H1 (cell line): ENCODE data around the gene PSMC3. TPM values are rescaled to one million over a fixed set of nuclear protein-coding genes. Genes with fewer than 3 reads are reported as not detected.
A peak's percentile ranks its signal among the peaks of the same experiment; 100 is the strongest.
"Not testable (repeated sequence)": the region's sequence is repeated elsewhere in the genome, so short reads cannot be mapped to it uniquely, and the experiment has no call there.

Experiments
- CTCF ChIA-PET: fragments of 300-600 bp; sonication (Branson Sonifier 250); formaldehyde crosslinking; loops from one replicate; lab custom pipeline; 2021; ENCODE audit not compliant: partially characterized antibody; lab: Charles Lee
- POLR2A ChIA-PET: fragments of 300-600 bp; sonication (Branson Sonifier 250); formaldehyde crosslinking; loops from one replicate; lab custom pipeline; 2021; ENCODE audit warnings: inconsistent platforms; ENCODE audit not compliant: partially characterized antibody; lab: Charles Lee
- DNase-seq, 2 experiments: peaks; one replicate each; pipeline versions ENCODE4 v3.0.0 to v3.0.0-alpha.2; 2010 to 2022; ENCODE audit warnings: low spot score in 2 of 2, low read depth in 1 of 2, mixed read lengths in 1 of 2
- FAIRE-seq: peaks from 2 replicates; lab custom pipeline; 2011; peaks lifted over from hg19 to GRCh38; lab: Jason Lieb, UNC
- H2AFZ ChIP-seq: 2 replicates; pipeline ENCODE4 v1.8.1; 2012; ENCODE audit warnings: low read length, inconsistent platforms
- H2AK5ac ChIP-seq: 2 replicates; pipeline ENCODE4 v1.6.1; 2013; ENCODE audit warnings: low read depth, low read length
- H2BK120ac ChIP-seq: replicated peaks from 2 replicates; pipeline ENCODE3; 2013; ENCODE audit warnings: low read depth, low read length, inconsistent platforms
- H2BK12ac ChIP-seq: 2 replicates; pipeline ENCODE4 v1.6.1; 2013; ENCODE audit warnings: low read depth, low read length
- H2BK15ac ChIP-seq: 2 replicates; pipeline ENCODE4 v1.6.1; 2013; ENCODE audit warnings: low read length
- H2BK20ac ChIP-seq: 2 replicates; pipeline ENCODE4 v1.6.1; 2013; ENCODE audit warnings: low read length
- H2BK5ac ChIP-seq: 2 replicates; pipeline ENCODE4 v1.6.1; 2013; ENCODE audit warnings: low read depth, low read length
- H3K14ac ChIP-seq: 2 replicates; pipeline ENCODE4 v1.6.1; 2013; ENCODE audit warnings: inconsistent platforms; ENCODE audit not compliant: insufficient read length
- H3K18ac ChIP-seq: 2 replicates; pipeline ENCODE4 v1.6.1; 2013; ENCODE audit warnings: low read length; ENCODE audit errors: extremely low read depth
- H3K23ac ChIP-seq: 2 replicates; pipeline ENCODE4 v1.6.1; 2013; ENCODE audit warnings: inconsistent platforms; ENCODE audit not compliant: insufficient read length
- H3K23me2 ChIP-seq: 2 replicates; pipeline ENCODE4 v1.6.1; 2013; ENCODE audit warnings: low read depth, low read length
- H3K27ac ChIP-seq: 2 replicates; pipeline ENCODE4 v1.6.1; 2011; ENCODE audit warnings: low read depth, low read length, inconsistent platforms
- H3K27me3 ChIP-seq, 4 experiments: replicated peaks in 1 of 4; 1 replicate in 1 of 4; 2 replicates in 3 of 4; pipeline versions ENCODE4 v1.6.1 to v1.8.1; 2011 to 2013; ENCODE audit warnings: low read length in 3 of 4, mild to moderate bottlenecking in 3 of 4, inconsistent platforms in 2 of 4, mixed read lengths in 2 of 4, moderate library complexity in 1 of 4; ENCODE audit not compliant: control insufficient read depth in 3 of 4, insufficient read depth in 3 of 4; ENCODE audit errors: extremely low read depth in 1 of 4
- H3K36me3 ChIP-seq, 4 experiments: 2 replicates each; pipeline versions ENCODE4 v1.6.1 to v1.8.1; 2011 to 2013; ENCODE audit warnings: mild to moderate bottlenecking in 4 of 4, low read length in 3 of 4, moderate library complexity in 2 of 4, control low read depth in 1 of 4, inconsistent platforms in 1 of 4; ENCODE audit not compliant: insufficient read depth in 4 of 4, control insufficient read depth in 2 of 4
- H3K4ac ChIP-seq: replicated peaks from 2 replicates; pipeline ENCODE3; 2013; ENCODE audit warnings: low read length, low read depth, mixed read lengths, inconsistent platforms; ENCODE audit not compliant: insufficient read length
- H3K4me1 ChIP-seq, 4 experiments: replicated peaks in 1 of 4; 1 replicate in 1 of 4; 2 replicates in 3 of 4; pipeline versions ENCODE4 v1.6.1 to v1.8.1; 2011 to 2013; ENCODE audit warnings: low read length in 3 of 4, inconsistent platforms in 2 of 4, mixed read lengths in 1 of 4; ENCODE audit not compliant: insufficient read depth in 4 of 4, control insufficient read depth in 3 of 4
- H3K4me2 ChIP-seq, 2 experiments: 2 replicates each; pipeline versions ENCODE4 v1.6.1 to v1.8.1; 2011 to 2013; ENCODE audit warnings: low read depth in 2 of 2, low read length in 2 of 2, control low read depth in 1 of 2, inconsistent platforms in 1 of 2, mild to moderate bottlenecking in 1 of 2; ENCODE audit not compliant: insufficient read depth in 1 of 2
- H3K4me3 ChIP-seq, 4 experiments: fragments of 200-600, 300-600 bp in 1 of 4; sonication (generic), shearing (Covaris generic), sonication (Bioruptor Twin) in 1 of 4; 2 replicates each; pipeline versions ENCODE4 v1.5.1 to v1.8.1; 2011 to 2016; ENCODE audit warnings: low read length in 4 of 4, low read depth in 3 of 4, control low read depth in 2 of 4, inconsistent platforms in 2 of 4, mild to moderate bottlenecking in 2 of 4, mixed read lengths in 1 of 4, moderate library complexity in 1 of 4; ENCODE audit not compliant: insufficient read depth in 2 of 4; ENCODE audit errors: extremely low read depth in 1 of 4
- H3K56ac ChIP-seq: replicated peaks from 2 replicates; pipeline ENCODE3; 2013; ENCODE audit warnings: low read depth, mild to moderate bottlenecking, mixed read lengths, low read length, inconsistent platforms; ENCODE audit not compliant: insufficient read length
- H3K79me1 ChIP-seq: 2 replicates; pipeline ENCODE4 v1.6.1; 2013; ENCODE audit warnings: low read depth, low read length, control low read depth
- H3K79me2 ChIP-seq, 2 experiments: 2 replicates each; pipeline versions ENCODE4 v1.6.1 to v1.8.1; 2012 to 2013; ENCODE audit warnings: low read length in 2 of 2, mild to moderate bottlenecking in 2 of 2, inconsistent platforms in 1 of 2; ENCODE audit not compliant: insufficient read depth in 2 of 2, control insufficient read depth in 1 of 2
- H3K9ac ChIP-seq, 4 experiments: replicated peaks in 1 of 4; 1 replicate in 1 of 4; 2 replicates in 3 of 4; pipeline versions ENCODE4 v1.6.1 to v1.8.1; 2011 to 2013; ENCODE audit warnings: low read depth in 3 of 4, low read length in 3 of 4, control low read depth in 2 of 4, mild to moderate bottlenecking in 2 of 4, moderate library complexity in 2 of 4, inconsistent platforms in 1 of 4; ENCODE audit errors: extremely low read depth in 1 of 4
- H3K9me3 ChIP-seq, 2 experiments: 2 replicates each; pipeline versions ENCODE4 v1.6.1 to v1.8.1; 2012 to 2013; ENCODE audit warnings: mild to moderate bottlenecking in 2 of 2, moderate library complexity in 2 of 2, control low read depth in 1 of 2, inconsistent platforms in 1 of 2, low read depth in 1 of 2, low read length in 1 of 2, mixed read lengths in 1 of 2; ENCODE audit not compliant: insufficient read depth in 2 of 2
- H4K20me1 ChIP-seq, 2 experiments: replicated peaks in 1 of 2; 2 replicates each; pipeline versions ENCODE3 to v1.8.1; 2011 to 2013; ENCODE audit warnings: inconsistent platforms in 2 of 2, low read length in 2 of 2, mild to moderate bottlenecking in 1 of 2; ENCODE audit not compliant: insufficient read depth in 2 of 2, control insufficient read depth in 1 of 2
- H4K5ac ChIP-seq: 2 replicates; pipeline ENCODE4 v1.6.1; 2013; ENCODE audit warnings: low read length, low read depth, mixed read lengths, inconsistent platforms; ENCODE audit not compliant: insufficient read length
- H4K8ac ChIP-seq: 2 replicates; pipeline ENCODE4 v1.8.0; 2013; ENCODE audit warnings: mild to moderate bottlenecking, moderate library complexity, low read length, inconsistent platforms; ENCODE audit not compliant: insufficient read depth; ENCODE audit errors: extremely low read depth
- H4K91ac ChIP-seq: replicated peaks from 2 replicates; pipeline ENCODE3; 2013; ENCODE audit warnings: low read length, mixed read lengths, inconsistent platforms; ENCODE audit not compliant: insufficient read length
- CEBPB ChIP-seq: IDR thresholded peaks from 2 replicates; pipeline ENCODE4 v1.6.1; 2012; ENCODE audit warnings: low read depth, low read length
- RAD21 ChIP-seq, 2 experiments: IDR thresholded peaks in 1 of 2; conservative IDR thresholded peaks in 1 of 2; 2 replicates each; pipeline ENCODE4 v1.6.1; 2011; ENCODE audit warnings: low read depth in 2 of 2, low read length in 2 of 2, improper control_type of control experiment in 1 of 2, inconsistent platforms in 1 of 2, mild to moderate bottlenecking in 1 of 2, moderate library complexity in 1 of 2
- YY1 ChIP-seq: IDR thresholded peaks from 2 replicates; pipeline ENCODE4 v1.6.1; 2011; ENCODE audit warnings: low read depth, mild to moderate bottlenecking, low read length
- WGBS, 2 experiments: shearing (Covaris generic) in 1 of 2; methylation state at CpG; one replicate each; pipeline versions ENCODE4 v1.1.6 to v1.1.7; 2013 to 2015; ENCODE audit warnings: low lambda C conversion rate in 2 of 2, mixed read lengths in 2 of 2, inconsistent platforms in 1 of 2, low coverage in 1 of 2, missing lambda C conversion rate in 1 of 2; ENCODE audit not compliant: insufficient replicate concordance in 2 of 2, insufficient coverage in 1 of 2, insufficient read length in 1 of 2; ENCODE audit errors: extremely low coverage in 1 of 2, missing lambda C conversion rate in 1 of 2; 5-methylcytosine and 5-hydroxymethylcytosine counted together
- polyA plus RNA-seq, 7 experiments: library from polyadenylated mRNA; depleted of rRNA in 3 of 7; stranded (reverse) in 5 of 7; unstranded in 2 of 7; fragments of >200 nt in 5 of 7; fragments of 200-250 nt in 2 of 7; gene quantifications; 1 replicate in 5 of 7; 2 replicates in 1 of 7; 4 replicates in 1 of 7; pipeline versions ENCODE4 v1.2.1 to v1.2.3, GENCODE V29; 2011 to 2013; ENCODE audit warnings: missing spikeins in 2 of 7, mixed read lengths in 2 of 7
- total RNA-seq: library from RNA; stranded (reverse); fragmentation: NEBNext Ultra II Directional; extraction: Animal tissue kit (Norgen Biotek cat#: 25700); gene quantifications from 2 replicates; pipeline ENCODE4 v1.2.1, GENCODE V29; 2021
- TF ChIP-seq, protein P1 (sequence below), 3 experiments: IDR thresholded peaks; 1 replicate in 2 of 3; 2 replicates in 1 of 3; pipeline versions ENCODE4 v1.5.1 to v1.6.1; 2011; ENCODE audit warnings: low read length in 3 of 3, mild to moderate bottlenecking in 3 of 3, inconsistent platforms in 2 of 3, low read depth in 1 of 3, moderate library complexity in 1 of 3; ENCODE audit not compliant: insufficient read depth in 1 of 3; ENCODE audit errors: control extremely low read depth in 1 of 3

Gene PSMC3
- total and polyA plus RNA-seq, 2 of the 8 experiments (the other 6 are each of a cell fraction or from before 2014, with no cell fraction given): 105 to 160 TPM

DNA sequence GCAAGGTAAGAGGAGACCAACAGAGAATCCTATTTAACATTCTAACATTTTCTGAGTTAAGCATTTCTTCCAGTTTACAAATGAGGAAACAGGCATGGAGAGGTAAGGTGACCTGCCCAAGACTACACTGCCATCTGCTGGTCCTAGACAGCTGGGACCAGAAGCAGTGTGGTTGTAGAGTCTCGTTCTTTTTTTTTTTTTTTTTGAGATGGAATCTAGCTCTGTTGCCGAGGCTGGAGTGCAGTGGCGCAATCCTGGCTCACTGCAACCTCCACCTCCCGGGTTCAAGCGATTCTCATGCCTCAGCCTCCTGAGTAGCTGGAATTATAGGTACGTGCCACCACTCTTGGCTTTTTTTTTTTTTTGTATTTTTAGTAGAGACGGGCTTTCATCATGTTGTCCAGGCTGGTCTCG lies 28.0 kb upstream of the PSMC3 start:
- H3K4me3 ChIP-seq, DNase-seq, H2BK15ac ChIP-seq, H3K9ac ChIP-seq, H3K23me2 ChIP-seq, H3K23ac ChIP-seq, H3K4me2 ChIP-seq, H3K14ac ChIP-seq, H3K9me3 ChIP-seq, H3K79me1 ChIP-seq, H2BK20ac ChIP-seq, H3K4ac ChIP-seq, H2BK5ac ChIP-seq, H4K91ac ChIP-seq, H4K8ac ChIP-seq, H3K36me3 ChIP-seq, H4K20me1 ChIP-seq, H3K56ac ChIP-seq, H3K79me2 ChIP-seq, H3K4me1 ChIP-seq, H3K18ac ChIP-seq, H2BK12ac ChIP-seq, H2AFZ ChIP-seq, H4K5ac ChIP-seq, H3K27ac ChIP-seq, H3K27me3 ChIP-seq, H2BK120ac ChIP-seq, H2AK5ac ChIP-seq: not testable (repeated sequence)
- 75% methylated on average over 6 of the region's 8 CpGs; no CpG with 5 or more reads in 1 of the 2 experiments for WGBS, 2 experiments
- TF ChIP-seq, protein P1, sequence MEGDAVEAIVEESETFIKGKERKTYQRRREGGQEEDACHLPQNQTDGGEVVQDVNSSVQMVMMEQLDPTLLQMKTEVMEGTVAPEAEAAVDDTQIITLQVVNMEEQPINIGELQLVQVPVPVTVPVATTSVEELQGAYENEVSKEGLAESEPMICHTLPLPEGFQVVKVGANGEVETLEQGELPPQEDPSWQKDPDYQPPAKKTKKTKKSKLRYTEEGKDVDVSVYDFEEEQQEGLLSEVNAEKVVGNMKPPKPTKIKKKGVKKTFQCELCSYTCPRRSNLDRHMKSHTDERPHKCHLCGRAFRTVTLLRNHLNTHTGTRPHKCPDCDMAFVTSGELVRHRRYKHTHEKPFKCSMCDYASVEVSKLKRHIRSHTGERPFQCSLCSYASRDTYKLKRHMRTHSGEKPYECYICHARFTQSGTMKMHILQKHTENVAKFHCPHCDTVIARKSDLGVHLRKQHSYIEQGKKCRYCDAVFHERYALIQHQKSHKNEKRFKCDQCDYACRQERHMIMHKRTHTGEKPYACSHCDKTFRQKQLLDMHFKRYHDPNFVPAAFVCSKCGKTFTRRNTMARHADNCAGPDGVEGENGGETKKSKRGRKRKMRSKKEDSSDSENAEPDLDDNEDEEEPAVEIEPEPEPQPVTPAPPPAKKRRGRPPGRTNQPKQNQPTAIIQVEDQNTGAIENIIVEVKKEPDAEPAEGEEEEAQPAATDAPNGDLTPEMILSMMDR (IDR thresholded peaks at IDR 0.05; ENCODE audit: control extremely low read depth in 1 of 3, insufficient read depth in 1 of 3, low read depth in 1 of 3, low read length in 3 of 3): peak; percentile 75 to 82 (median 76)
- TF ChIP-seq YY1 (0 out of 2 replicates have a peak, but pooled peaks have one; percentile 26), CEBPB (peak; percentile 64), RAD21 (IDR thresholded peaks at IDR 0.05 in 1 of 2, conservative IDR thresholded peaks at IDR 0.05 in 1 of 2; ENCODE audit: low read depth in 2 of 2, low read length in 2 of 2) (peak; percentile 79 to 81)
- CTCF ChIA-PET: interaction anchor here (0.6 to 2.7 kb wide), 22 partner anchors 8 to 261 kb away, joined by 3 to 21 read pairs (median 5); no protein-coding TSS in a partner anchor
- POLR2A ChIA-PET: interaction anchor here (1.4 kb wide), 1 partner anchor 8 kb away, joined by 4 read pairs; no protein-coding TSS in a partner anchor
- peak; percentile 79 for FAIRE-seq
